ENCODE data around the gene MTMR11.
A peak's percentile ranks its signal among the peaks of the same experiment; 100 is the strongest.

Gene MTMR11

DNA sequence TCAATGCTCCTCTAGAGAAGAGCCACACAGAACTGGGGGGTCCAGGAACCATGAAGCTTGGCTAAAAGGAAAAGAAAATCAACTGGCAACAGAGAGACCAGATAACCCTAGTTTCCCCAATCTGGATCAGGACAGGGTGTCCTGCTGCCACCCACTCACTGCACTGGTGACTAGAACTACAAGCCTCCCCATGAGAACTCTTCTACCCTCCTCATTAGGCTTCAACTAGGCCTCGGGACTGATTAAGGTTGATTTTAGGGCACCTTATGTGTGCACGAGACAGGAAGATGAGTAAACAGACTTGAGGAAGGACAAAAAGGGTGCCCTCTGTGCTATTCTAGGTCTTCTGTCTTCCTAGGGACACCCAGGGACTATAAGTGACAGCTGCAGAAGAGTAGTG is 6.8 kb downstream of the MTMR11 start:
- no peak overlapping the region for H3K27ac ChIP-seq (ENCODE audit: low read length)
- H3K9ac ChIP-seq (ENCODE audit: low read depth, low read length): no peak overlapping the region
- no peak for ATAC-seq (ENCODE audit: insufficient read depth, low read depth)
- no peak overlapping the region for H3K4me3 ChIP-seq (ENCODE audit: low read depth in 1 of 2, low read length in 2 of 2)
- H4K20me1 ChIP-seq (ENCODE audit: insufficient read depth, low read length): peaks cover 22% of the 10 kb centered on the region
- H3K9me3 ChIP-seq (ENCODE audit: insufficient read depth, low read length, severe bottlenecking): no peaks in the 10 kb centered on the region
- no peak for TF ChIP-seq EZH2 (IDR thresholded peaks at IDR 0.05; ENCODE audit: borderline replicate concordance, low read depth, low read length, severe bottlenecking)
- TF ChIP-seq, protein P1, sequence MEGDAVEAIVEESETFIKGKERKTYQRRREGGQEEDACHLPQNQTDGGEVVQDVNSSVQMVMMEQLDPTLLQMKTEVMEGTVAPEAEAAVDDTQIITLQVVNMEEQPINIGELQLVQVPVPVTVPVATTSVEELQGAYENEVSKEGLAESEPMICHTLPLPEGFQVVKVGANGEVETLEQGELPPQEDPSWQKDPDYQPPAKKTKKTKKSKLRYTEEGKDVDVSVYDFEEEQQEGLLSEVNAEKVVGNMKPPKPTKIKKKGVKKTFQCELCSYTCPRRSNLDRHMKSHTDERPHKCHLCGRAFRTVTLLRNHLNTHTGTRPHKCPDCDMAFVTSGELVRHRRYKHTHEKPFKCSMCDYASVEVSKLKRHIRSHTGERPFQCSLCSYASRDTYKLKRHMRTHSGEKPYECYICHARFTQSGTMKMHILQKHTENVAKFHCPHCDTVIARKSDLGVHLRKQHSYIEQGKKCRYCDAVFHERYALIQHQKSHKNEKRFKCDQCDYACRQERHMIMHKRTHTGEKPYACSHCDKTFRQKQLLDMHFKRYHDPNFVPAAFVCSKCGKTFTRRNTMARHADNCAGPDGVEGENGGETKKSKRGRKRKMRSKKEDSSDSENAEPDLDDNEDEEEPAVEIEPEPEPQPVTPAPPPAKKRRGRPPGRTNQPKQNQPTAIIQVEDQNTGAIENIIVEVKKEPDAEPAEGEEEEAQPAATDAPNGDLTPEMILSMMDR (IDR thresholded peaks at IDR 0.05; ENCODE audit: borderline replicate concordance, extremely low read depth, low read length, poor library complexity, severe bottlenecking): no peak
- H3K4me1 ChIP-seq (ENCODE audit: insufficient read depth, low read length): peaks cover 33% of the 10 kb centered on the region
- H3K36me3 ChIP-seq (ENCODE audit: insufficient read depth, low read length): peaks cover 24% of the 10 kb centered on the region
- no peak overlapping the region for H3K4me2 ChIP-seq (ENCODE audit: insufficient read depth, low read length)
- no peak for DNase-seq
- peak overlapping the region; percentile 4 for H2AFZ ChIP-seq (ENCODE audit: low read depth, low read length)
- H3K79me2 ChIP-seq (ENCODE audit: insufficient read depth, low read length): peaks cover 27% of the 10 kb centered on the region
- H3K27me3 ChIP-seq (ENCODE audit: insufficient read depth, low read length, poor library complexity): no peaks in the 10 kb centered on the region

DNA sequence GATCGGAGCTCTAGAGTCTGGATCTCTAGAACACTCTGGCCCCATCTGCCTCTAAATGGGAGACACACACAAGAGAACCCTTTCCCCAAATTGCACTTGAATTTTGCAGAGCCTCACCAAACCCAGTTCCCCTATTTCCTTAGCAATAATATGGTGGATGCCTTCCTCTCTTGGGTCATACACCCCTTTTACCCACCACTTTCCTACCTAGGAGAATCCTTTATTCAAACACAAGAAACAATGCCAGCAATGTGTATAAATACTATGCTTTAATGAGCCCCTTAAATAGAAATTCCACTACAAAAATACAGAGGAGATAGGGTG is 8.3 kb downstream of the MTMR11 start:
- Histone ChIP-seq H3K4me3 (ENCODE audit: low read depth in 1 of 2, low read length in 2 of 2) (peak overlapping the region; percentile 94 to 95), H3K4me2 (ENCODE audit: insufficient read depth, low read length) (peak overlapping the region; percentile 78), H3K9me3 (ENCODE audit: insufficient read depth, low read length, severe bottlenecking) (no peaks in the 10 kb centered on the region), H3K27ac (ENCODE audit: low read length) (peak overlapping the region; percentile 96), H3K4me1 (ENCODE audit: insufficient read depth, low read length) (peaks cover 37% of the 10 kb centered on the region), H3K9ac (ENCODE audit: low read depth, low read length) (peak overlapping the region; percentile 91), H3K36me3 (ENCODE audit: insufficient read depth, low read length) (peaks cover 39% of the 10 kb centered on the region), H2AFZ (ENCODE audit: low read depth, low read length) (peak overlapping the region; percentile 76), H3K27me3 (ENCODE audit: insufficient read depth, low read length, poor library complexity) (no peaks in the 10 kb centered on the region), H4K20me1 (ENCODE audit: insufficient read depth, low read length) (peaks cover 26% of the 10 kb centered on the region), H3K79me2 (ENCODE audit: insufficient read depth, low read length) (peaks cover 33% of the 10 kb centered on the region)
- ATAC-seq (ENCODE audit: insufficient read depth, low read depth) (no peak), DNase-seq (no peak)
- TF ChIP-seq, protein P1 (IDR thresholded peaks at IDR 0.05; ENCODE audit: borderline replicate concordance, extremely low read depth, low read length, poor library complexity, severe bottlenecking): peak; percentile 19
- TF ChIP-seq EZH2 (IDR thresholded peaks at IDR 0.05; ENCODE audit: borderline replicate concordance, low read depth, low read length, severe bottlenecking): no peak

DNA sequence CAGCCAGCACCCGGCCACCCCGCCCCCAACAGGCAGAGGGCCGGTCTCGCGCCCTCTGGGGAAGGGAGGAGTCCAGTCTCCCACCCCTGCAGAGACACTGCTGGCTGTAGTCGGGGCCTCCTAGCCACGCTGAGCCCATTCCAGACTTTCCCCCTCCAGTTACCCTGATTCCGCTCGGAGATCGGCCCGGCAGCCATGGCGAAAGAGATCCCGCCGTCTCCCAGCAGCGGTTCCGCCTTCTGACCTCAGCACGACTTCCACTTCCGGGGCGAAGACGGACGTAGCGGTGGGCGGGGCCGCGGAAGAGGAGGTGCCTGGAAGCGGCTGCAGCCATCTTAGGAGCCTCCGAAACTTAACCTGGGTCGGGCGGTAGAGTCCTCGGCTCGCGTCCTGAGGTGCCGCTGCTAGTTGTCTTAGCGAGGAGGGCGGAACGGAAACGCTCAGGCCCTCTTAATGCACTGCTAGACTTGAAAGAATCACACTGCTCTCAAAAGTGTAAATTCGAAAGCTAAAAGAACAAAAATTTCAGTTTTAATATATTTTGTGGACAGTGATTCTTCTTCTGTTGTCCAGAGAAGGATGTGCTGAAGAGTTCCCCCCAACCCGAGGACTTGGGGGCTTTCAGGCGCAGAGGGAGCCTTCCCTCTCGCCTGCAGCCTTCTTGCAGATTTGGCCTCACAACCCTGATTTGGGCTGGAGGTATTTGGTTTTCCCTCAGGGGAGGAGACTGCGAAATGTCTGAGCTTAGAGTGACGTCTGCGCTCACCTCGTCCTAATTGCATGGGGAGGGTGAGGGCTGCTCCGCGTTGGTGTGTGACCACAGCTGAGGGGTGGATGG is 8.9 kb downstream of the MTMR11 start, which contains the start of gene SF3B4:
SF3B4 (minus strand) TSS at position 241 of the 838 bp plus-strand sequence; CDS start at position 197, 44 bp downstream.
- Histone ChIP-seq H3K4me3 (ENCODE audit: low read depth in 1 of 2, low read length in 2 of 2) (peak within 1 kb of the TSS; percentile 94 to 95), H4K20me1 (ENCODE audit: insufficient read depth, low read length) (peaks cover 26% of the 10 kb centered on the region), H3K9ac (ENCODE audit: low read depth, low read length) (peak within 1 kb of the TSS; percentile 91), H3K36me3 (ENCODE audit: insufficient read depth, low read length) (peaks cover 44% of the 10 kb centered on the region), H2AFZ (ENCODE audit: low read depth, low read length) (peak within 1 kb of the TSS; percentile 85), H3K4me2 (ENCODE audit: insufficient read depth, low read length) (peak within 1 kb of the TSS; percentile 78), H3K79me2 (ENCODE audit: insufficient read depth, low read length) (peaks cover 33% of the 10 kb centered on the region), H3K9me3 (ENCODE audit: insufficient read depth, low read length, severe bottlenecking) (no peaks in the 10 kb centered on the region), H3K27me3 (ENCODE audit: insufficient read depth, low read length, poor library complexity) (no peaks in the 10 kb centered on the region), H3K4me1 (ENCODE audit: insufficient read depth, low read length) (peaks cover 37% of the 10 kb centered on the region), H3K27ac (ENCODE audit: low read length) (peak within 1 kb of the TSS; percentile 96)
- no peak for TF ChIP-seq EZH2 (IDR thresholded peaks at IDR 0.05; ENCODE audit: borderline replicate concordance, low read depth, low read length, severe bottlenecking)
- TF ChIP-seq, protein P1 (IDR thresholded peaks at IDR 0.05; ENCODE audit: borderline replicate concordance, extremely low read depth, low read length, poor library complexity, severe bottlenecking): no peak
- ATAC-seq (ENCODE audit: insufficient read depth, low read depth) (peak; percentile 95), DNase-seq (peak; percentile 97)

Data from DND-41 (cell line).